PC-3 (cell line): ENCODE measurements around the gene LY6G5C. TPM values are rescaled to one million over a fixed set of nuclear protein-coding genes. Genes with fewer than 3 reads are reported as not detected.

Source experiments
- ATAC-seq: fragments of 200-7000 bp; cut with Tn5 transposase; 2 replicates; pipeline ENCODE4 v1.9.1; 2020; ENCODE audit warnings: mild to moderate bottlenecking, moderate library complexity
- BruUV-seq: library from RNA; stranded (reverse); fragments of 400-500 nt; replicated peaks from 2 replicates; lab custom pipeline; 2021; lab: Mats Ljungman, UMichigan
- CTCF ChIA-PET: fragments of 300-600 bp; sonication (Branson Sonifier 250); formaldehyde crosslinking; loops from one replicate; lab custom pipeline; 2022; ENCODE audit warnings: antibody characterized with exemption; lab: Charles Lee
- POLR2A ChIA-PET: fragments of 300-600 bp; sonication (Branson Sonifier 250); formaldehyde crosslinking; loops from one replicate; lab custom pipeline; 2022; ENCODE audit warnings: antibody characterized with exemption; ENCODE audit not compliant: unreplicated experiment; lab: Charles Lee
- DNase-seq: peaks from one replicate; pipeline ENCODE4 v3.0.0-alpha.2; 2015
- H2AFZ ChIP-seq: fragments of 300-600 bp; sonication (generic); 2 replicates; pipeline ENCODE4 v1.6.0; 2016; ENCODE audit warnings: antibody characterized with exemption, low read length
- H3F3A ChIP-seq: fragments of 300-600 bp; sonication (generic); one replicate; pipeline ENCODE4 v1.6.0; 2017; ENCODE audit warnings: antibody characterized with exemption, low read length, control low read depth, mild to moderate bottlenecking; ENCODE audit not compliant: unreplicated experiment
- H3K27ac ChIP-seq: fragments of 300-600 bp; sonication (generic); 2 replicates; pipeline ENCODE4 v1.5.1; 2016; ENCODE audit warnings: mild to moderate bottlenecking, low read length
- H3K27me3 ChIP-seq: fragments of 300-600 bp; sonication (generic); 2 replicates; pipeline ENCODE4 v1.6.1; 2016; ENCODE audit warnings: low read length, mixed read lengths
- H3K36me3 ChIP-seq: fragments of 300-600 bp; sonication (generic); 2 replicates; pipeline ENCODE4 v1.6.1; 2016; ENCODE audit warnings: low read depth, mixed run types, low read length, mixed read lengths
- H3K4me1 ChIP-seq: fragments of 300-600 bp; sonication (generic); 2 replicates; pipeline ENCODE4 v1.5.1; 2016; ENCODE audit warnings: low read length; ENCODE audit not compliant: insufficient read depth
- H3K4me2 ChIP-seq: fragments of 300-600 bp; sonication (generic); 2 replicates; pipeline ENCODE4 v1.6.0; 2016; ENCODE audit warnings: low read length
- H3K4me3 ChIP-seq: fragments of 300-600 bp; sonication (generic); 2 replicates; pipeline ENCODE4 v1.5.1; 2016; ENCODE audit warnings: mild to moderate bottlenecking, low read length, mixed read lengths
- H3K79me2 ChIP-seq: fragments of 300-600 bp; sonication (generic); 2 replicates; pipeline ENCODE4 v1.6.1; 2017; ENCODE audit warnings: low read length, mixed read lengths
- H3K9ac ChIP-seq: fragments of 300-600 bp; sonication (generic); 2 replicates; pipeline ENCODE4 v1.6.0; 2016; ENCODE audit warnings: mild to moderate bottlenecking, low read length
- H3K9me2 ChIP-seq: fragments of 300-600 bp; sonication (generic); replicated peaks from 2 replicates; pipeline ENCODE4 v1.6.1; 2016; ENCODE audit warnings: mixed run types, low read length, mixed read lengths
- H3K9me3 ChIP-seq: fragments of 300-600 bp; sonication (generic); 2 replicates; pipeline ENCODE4 v1.6.1; 2016; ENCODE audit warnings: low read length, mixed read lengths
- H4K20me1 ChIP-seq: fragments of 300-600 bp; sonication (generic); 2 replicates; pipeline ENCODE4 v1.6.1; 2016; ENCODE audit warnings: low read length, mixed read lengths
- EZH2 ChIP-seq: fragments of 300-600 bp; sonication (generic); IDR thresholded peaks from one replicate; pipeline ENCODE4 v1.6.1; 2017; ENCODE audit warnings: antibody characterized with exemption, mild to moderate bottlenecking, low read length; ENCODE audit not compliant: unreplicated experiment
- EZH2phosphoT487 ChIP-seq: fragments of 300-600 bp; sonication (generic); IDR thresholded peaks from 2 replicates; pipeline ENCODE4 v1.6.1; 2018; ENCODE audit warnings: mild to moderate bottlenecking, antibody characterized with exemption, low read length, borderline replicate concordance
- intact Hi-C: fragments of 100-400 bp; cut with micrococcal nuclease; formaldehyde crosslinking; loops from 2 replicates; pipeline ENCODE4 v1.9.0; 2023
- total RNA-seq: library from RNA; depleted of rRNA; stranded (reverse); fragments of >200 nt; gene quantifications from 2 replicates; pipeline ENCODE4 v1.2.3, GENCODE V29; 2014
- TF ChIP-seq, protein P1 (sequence below): fragments of 300-600 bp; sonication (generic); conservative IDR thresholded peaks from 2 replicates; pipeline ENCODE4 v1.5.1; 2017; ENCODE audit warnings: antibody characterized with exemption, low read depth, mild to moderate bottlenecking, low read length

The LY6G5C gene
- total RNA-seq, 1 experiment from 2014 or later: 1.8 TPM

GRCh38 chr6:31629014-31629413, 51.9 kb downstream of the LY6G5C start:
- H2AFZ ChIP-seq: no peak overlapping the region
- no peak for ATAC-seq
- TF ChIP-seq, protein P1, sequence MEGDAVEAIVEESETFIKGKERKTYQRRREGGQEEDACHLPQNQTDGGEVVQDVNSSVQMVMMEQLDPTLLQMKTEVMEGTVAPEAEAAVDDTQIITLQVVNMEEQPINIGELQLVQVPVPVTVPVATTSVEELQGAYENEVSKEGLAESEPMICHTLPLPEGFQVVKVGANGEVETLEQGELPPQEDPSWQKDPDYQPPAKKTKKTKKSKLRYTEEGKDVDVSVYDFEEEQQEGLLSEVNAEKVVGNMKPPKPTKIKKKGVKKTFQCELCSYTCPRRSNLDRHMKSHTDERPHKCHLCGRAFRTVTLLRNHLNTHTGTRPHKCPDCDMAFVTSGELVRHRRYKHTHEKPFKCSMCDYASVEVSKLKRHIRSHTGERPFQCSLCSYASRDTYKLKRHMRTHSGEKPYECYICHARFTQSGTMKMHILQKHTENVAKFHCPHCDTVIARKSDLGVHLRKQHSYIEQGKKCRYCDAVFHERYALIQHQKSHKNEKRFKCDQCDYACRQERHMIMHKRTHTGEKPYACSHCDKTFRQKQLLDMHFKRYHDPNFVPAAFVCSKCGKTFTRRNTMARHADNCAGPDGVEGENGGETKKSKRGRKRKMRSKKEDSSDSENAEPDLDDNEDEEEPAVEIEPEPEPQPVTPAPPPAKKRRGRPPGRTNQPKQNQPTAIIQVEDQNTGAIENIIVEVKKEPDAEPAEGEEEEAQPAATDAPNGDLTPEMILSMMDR: no peak
- TF ChIP-seq EZH2phosphoT487 (no peak), EZH2 (no peak)
- H3K9me2 ChIP-seq: no peaks in the 10 kb centered on the region
- no peak overlapping the region for H3K4me2 ChIP-seq
- no peaks in the 10 kb centered on the region for H3K9me3 ChIP-seq
- ChIA-PET CTCF (no interaction called here), POLR2A (no interaction called here)
- intact Hi-C loops: no loop called here
- H3K36me3 ChIP-seq: peaks cover 92% of the 10 kb centered on the region
- no peak overlapping the region for H3K4me3 ChIP-seq
- H4K20me1 ChIP-seq: peaks cover 6% of the 10 kb centered on the region
- DNase-seq: no peak
- no peaks in the 10 kb centered on the region for H3K4me1 ChIP-seq
- H3K79me2 ChIP-seq: peaks cover 18% of the 10 kb centered on the region
- H3F3A ChIP-seq: no peaks in the 10 kb centered on the region
- H3K27me3 ChIP-seq: no peaks in the 10 kb centered on the region
- no peak overlapping the region for H3K27ac ChIP-seq
- H3K9ac ChIP-seq: no peak overlapping the region
- BruUV-seq: no TSS peak

GRCh38 chr6:31627690-31628287, 53.1 kb downstream of the LY6G5C start:
- no TSS peak for BruUV-seq
- Histone ChIP-seq H2AFZ (no peak overlapping the region), H3K27me3 (no peaks in the 10 kb centered on the region), H3K36me3 (peaks cover 91% of the 10 kb centered on the region), H3K27ac (no peak overlapping the region), H3K79me2 (peaks cover 30% of the 10 kb centered on the region), H3K9me2 (no peaks in the 10 kb centered on the region), H3K4me2 (no peak overlapping the region), H3F3A (no peaks in the 10 kb centered on the region), H4K20me1 (peaks cover 14% of the 10 kb centered on the region), H3K9me3 (no peaks in the 10 kb centered on the region), H3K4me1 (peaks cover 3% of the 10 kb centered on the region), H3K9ac (no peak overlapping the region), H3K4me3 (no peak overlapping the region)
- no peak for ATAC-seq
- ChIA-PET CTCF (no interaction called here), POLR2A (no interaction called here)
- intact Hi-C loops: no loop called here
- DNase-seq: no peak
- TF ChIP-seq, protein P1: no peak

GRCh38 chr6:31626952-31627351, 53.9 kb downstream of the LY6G5C start:
- DNase-seq (no peak), ATAC-seq (no peak)
- no peak overlapping the region for H3K27ac ChIP-seq
- peaks cover 83% of the 10 kb centered on the region for H3K36me3 ChIP-seq
- no TSS peak for BruUV-seq
- no peak overlapping the region for H3K9ac ChIP-seq
- H3F3A ChIP-seq: no peaks in the 10 kb centered on the region
- TF ChIP-seq EZH2 (no peak), EZH2phosphoT487 (no peak)
- TF ChIP-seq, protein P1: no peak
- POLR2A ChIA-PET: no interaction called here
- H3K4me1 ChIP-seq: peaks cover 11% of the 10 kb centered on the region
- no peaks in the 10 kb centered on the region for H3K9me3 ChIP-seq
- H4K20me1 ChIP-seq: peaks cover 20% of the 10 kb centered on the region
- no peak overlapping the region for H3K4me2 ChIP-seq
- peaks cover 38% of the 10 kb centered on the region for H3K79me2 ChIP-seq
- CTCF ChIA-PET: no interaction called here
- no peaks in the 10 kb centered on the region for H3K9me2 ChIP-seq
- intact Hi-C loops: no loop called here
- no peaks in the 10 kb centered on the region for H3K27me3 ChIP-seq
- no peak overlapping the region for H2AFZ ChIP-seq
- H3K4me3 ChIP-seq: no peak overlapping the region
